Tibial nerve (tissue), 3 donors: ENCODE results near the gene ERVV-1.

Experiments
- POLR2A ChIP-seq, 2 donors: fragments of 450-650 bp; IDR thresholded peaks; one replicate each; pipeline ENCODE4 v1.6.1; 2017; ENCODE audit warnings: antibody characterized with exemption in 2 of 2, mild to moderate bottlenecking in 2 of 2, moderate library complexity in 2 of 2
- TF ChIP-seq, protein P1 (sequence below), 5 experiments: fragments of 200-600 bp in 3 of 5; fragments of 450-650 bp in 2 of 5; sonication (generic) in 3 of 5; IDR thresholded peaks; one replicate each; pipeline ENCODE4 v1.5.1; 2016 to 2019; ENCODE audit warnings: antibody characterized with exemption in 5 of 5, mild to moderate bottlenecking in 3 of 5, moderate library complexity in 2 of 5

DNA sequence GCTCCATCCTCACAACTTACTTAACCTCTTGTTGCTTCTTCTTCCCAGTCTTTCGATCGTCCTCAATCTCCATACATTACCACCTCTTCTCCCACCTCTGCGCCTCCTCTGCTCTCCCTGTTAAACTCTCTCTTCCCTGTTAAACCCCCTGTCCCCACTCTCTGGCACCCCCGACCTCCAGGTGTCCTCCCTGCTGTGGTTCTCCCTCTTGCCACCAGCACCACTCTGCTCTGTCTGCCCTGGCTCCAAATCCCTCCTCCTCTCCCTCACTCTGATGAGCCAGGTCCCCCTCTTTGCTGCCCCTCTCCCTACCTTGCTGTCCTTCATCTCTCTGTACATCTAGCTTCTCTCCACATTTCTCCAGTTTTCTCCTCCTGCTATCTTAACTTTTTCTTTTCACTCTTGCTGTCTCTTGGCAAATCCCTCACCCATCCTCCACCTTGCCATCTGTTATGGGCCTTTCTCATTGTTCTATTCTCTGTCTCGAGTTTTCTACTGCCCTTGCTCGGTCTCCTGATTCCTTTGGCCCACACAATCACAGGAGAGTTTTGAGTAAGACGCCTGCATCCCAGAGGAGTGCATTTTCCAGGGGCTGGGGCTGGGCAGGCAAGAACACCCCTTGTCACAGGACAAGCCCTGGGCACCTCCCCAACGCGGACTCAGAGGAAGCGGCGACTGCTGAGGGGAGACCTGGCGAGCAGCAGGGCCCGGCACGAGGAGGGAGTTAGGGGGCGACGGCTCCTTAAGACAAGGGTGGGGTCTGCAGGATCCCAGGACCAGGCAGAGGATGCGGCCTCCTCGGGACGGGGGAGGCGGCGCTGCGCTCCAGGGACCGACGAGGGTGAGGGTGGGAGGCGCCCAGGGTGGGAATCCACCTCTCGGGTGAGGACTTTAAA lies 21.4 kb upstream of the ERVV-1 start:
- TF ChIP-seq, protein P1, sequence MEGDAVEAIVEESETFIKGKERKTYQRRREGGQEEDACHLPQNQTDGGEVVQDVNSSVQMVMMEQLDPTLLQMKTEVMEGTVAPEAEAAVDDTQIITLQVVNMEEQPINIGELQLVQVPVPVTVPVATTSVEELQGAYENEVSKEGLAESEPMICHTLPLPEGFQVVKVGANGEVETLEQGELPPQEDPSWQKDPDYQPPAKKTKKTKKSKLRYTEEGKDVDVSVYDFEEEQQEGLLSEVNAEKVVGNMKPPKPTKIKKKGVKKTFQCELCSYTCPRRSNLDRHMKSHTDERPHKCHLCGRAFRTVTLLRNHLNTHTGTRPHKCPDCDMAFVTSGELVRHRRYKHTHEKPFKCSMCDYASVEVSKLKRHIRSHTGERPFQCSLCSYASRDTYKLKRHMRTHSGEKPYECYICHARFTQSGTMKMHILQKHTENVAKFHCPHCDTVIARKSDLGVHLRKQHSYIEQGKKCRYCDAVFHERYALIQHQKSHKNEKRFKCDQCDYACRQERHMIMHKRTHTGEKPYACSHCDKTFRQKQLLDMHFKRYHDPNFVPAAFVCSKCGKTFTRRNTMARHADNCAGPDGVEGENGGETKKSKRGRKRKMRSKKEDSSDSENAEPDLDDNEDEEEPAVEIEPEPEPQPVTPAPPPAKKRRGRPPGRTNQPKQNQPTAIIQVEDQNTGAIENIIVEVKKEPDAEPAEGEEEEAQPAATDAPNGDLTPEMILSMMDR (IDR thresholded peaks at IDR 0.05) = no peak
- TF ChIP-seq POLR2A (IDR thresholded peaks at IDR 0.05) = no peak
